WTC11 (cell line): Measurements from ENCODE around the gene HDX. TPM values are rescaled to one million over a fixed set of nuclear protein-coding genes. Genes with fewer than 3 reads are reported as not detected.

Experiments used
- ATAC-seq: fragments of 200-7000 bp; cut with Tn5 transposase; 2 replicates; pipeline ENCODE4 v1.10.0; 2021; ENCODE audit warnings: mild to moderate bottlenecking, moderate library complexity
- CTCF ChIA-PET: fragments of 300-600 bp; sonication (Branson Sonifier 250); formaldehyde crosslinking; loops from one replicate; lab custom pipeline; 2021; ENCODE audit warnings: antibody characterized with exemption; lab: Charles Lee
- POLR2A ChIA-PET: fragments of 350-600 bp; sonication (Branson Sonifier 250); formaldehyde crosslinking; loops from one replicate; lab custom pipeline; 2021; ENCODE audit warnings: antibody characterized with exemption; lab: Charles Lee
- DNase-seq: peaks from one replicate; pipeline ENCODE4 v3.0.0; 2021; ENCODE audit warnings: low spot score
- H3K27ac Mint-ChIP-seq: 2 replicates; pipeline ENCODE4 v1.8.0; 2021; ENCODE audit warnings: mixed read lengths
- H3K27me3 Mint-ChIP-seq: 2 replicates; pipeline ENCODE4 v1.8.0; 2021; ENCODE audit warnings: low read depth, mild to moderate bottlenecking, moderate library complexity, mixed read lengths
- H3K36me3 Mint-ChIP-seq: 2 replicates; pipeline ENCODE4 v1.8.0; 2021; ENCODE audit warnings: mixed read lengths
- H3K4me1 Mint-ChIP-seq: 2 replicates; pipeline ENCODE4 v1.8.0; 2022; ENCODE audit warnings: mixed read lengths
- H3K4me3 Mint-ChIP-seq: 2 replicates; pipeline ENCODE4 v1.8.0; 2021; ENCODE audit warnings: mild to moderate bottlenecking, moderate library complexity, mixed read lengths
- H3K9me3 Mint-ChIP-seq: 2 replicates; pipeline ENCODE4 v1.8.0; 2021; ENCODE audit warnings: mixed read lengths
- CBFB ChIP-seq: sonication (generic); formaldehyde crosslinking; IDR thresholded peaks from 2 replicates; pipeline ENCODE4 v1.8.1; 2022; ENCODE audit warnings: mild to moderate bottlenecking, low read depth, missing genetic modification reagents
- CREB1 ChIP-seq: sonication (generic); formaldehyde crosslinking; IDR thresholded peaks from 2 replicates; pipeline ENCODE4 v1.8.0; 2023; ENCODE audit warnings: mild to moderate bottlenecking, missing genetic modification reagents
- ESRRA ChIP-seq: sonication (generic); formaldehyde crosslinking; IDR thresholded peaks from 2 replicates; pipeline ENCODE4 v1.8.1; 2022; ENCODE audit warnings: mild to moderate bottlenecking, missing genetic modification reagents, borderline replicate concordance
- ETV6 ChIP-seq: sonication (generic); formaldehyde crosslinking; IDR thresholded peaks from 2 replicates; pipeline ENCODE4 v1.8.1; 2022; ENCODE audit warnings: mild to moderate bottlenecking, missing genetic modification reagents
- FOXJ3 ChIP-seq: sonication (generic); formaldehyde crosslinking; IDR thresholded peaks from 2 replicates; pipeline ENCODE4 v1.9.0; 2021; ENCODE audit warnings: missing genetic modification reagents, mild to moderate bottlenecking, borderline replicate concordance
- HMGA2 ChIP-seq: fragments of 250-450 bp; sonication (Bioruptor Pico); IDR thresholded peaks from 2 replicates; pipeline ENCODE4 v1.4.0; 2021; ENCODE audit warnings: mild to moderate bottlenecking, moderate library complexity
- MXD4 ChIP-seq: fragments of 250-450 bp; sonication (Bioruptor Pico); IDR thresholded peaks from 2 replicates; pipeline ENCODE4 v1.8.0; 2021; ENCODE audit warnings: mild to moderate bottlenecking, moderate library complexity, borderline replicate concordance
- NFATC4 ChIP-seq: fragments of 250-450 bp; sonication (Bioruptor Pico); IDR thresholded peaks from 2 replicates; pipeline ENCODE4 v1.9.0; 2021; ENCODE audit warnings: mild to moderate bottlenecking
- NFE2L1 ChIP-seq: sonication (generic); formaldehyde crosslinking; IDR thresholded peaks from 2 replicates; pipeline ENCODE4 v1.8.1; 2023; ENCODE audit warnings: missing genetic modification reagents
- NFYB ChIP-seq: sonication (generic); formaldehyde crosslinking; conservative IDR thresholded peaks from 2 replicates; pipeline ENCODE4 v1.8.0; 2022; ENCODE audit warnings: low read depth, missing genetic modification reagents
- NR1H2 ChIP-seq: sonication (generic); formaldehyde crosslinking; IDR thresholded peaks from 2 replicates; pipeline ENCODE4 v1.9.0; 2021; ENCODE audit warnings: mild to moderate bottlenecking, moderate library complexity, missing genetic modification reagents
- NR2C2 ChIP-seq: sonication (generic); formaldehyde crosslinking; IDR thresholded peaks from 2 replicates; pipeline ENCODE4 v1.8.0; 2022; ENCODE audit warnings: mild to moderate bottlenecking, missing genetic modification reagents
- NR3C1 ChIP-seq: sonication (generic); formaldehyde crosslinking; conservative IDR thresholded peaks from 2 replicates; pipeline ENCODE4 v1.8.1; 2023; ENCODE audit warnings: low read depth, mild to moderate bottlenecking, missing genetic modification reagents
- SMAD3 ChIP-seq: sonication (generic); formaldehyde crosslinking; IDR thresholded peaks from 2 replicates; pipeline ENCODE4 v1.8.0; 2022; ENCODE audit warnings: missing genetic modification reagents, mild to moderate bottlenecking, borderline replicate concordance
- SOX15 ChIP-seq: fragments of 250-450 bp; sonication (Bioruptor Pico); IDR thresholded peaks from 2 replicates; pipeline ENCODE4 v1.9.0; 2021; ENCODE audit warnings: mild to moderate bottlenecking
- TCF7 ChIP-seq: sonication (generic); formaldehyde crosslinking; IDR thresholded peaks from 2 replicates; pipeline ENCODE4 v1.8.0; 2022; ENCODE audit warnings: mild to moderate bottlenecking, low read depth, missing genetic modification reagents, moderate library complexity
- TEAD4 ChIP-seq: sonication (generic); formaldehyde crosslinking; IDR thresholded peaks from 2 replicates; pipeline ENCODE4 v1.8.0; 2022; ENCODE audit warnings: mild to moderate bottlenecking, missing genetic modification reagents
- ZNF219 ChIP-seq: sonication (generic); formaldehyde crosslinking; IDR thresholded peaks from 2 replicates; pipeline ENCODE4 v1.8.0; 2023; ENCODE audit warnings: missing genetic modification reagents, mild to moderate bottlenecking, borderline replicate concordance
- total RNA-seq: library from RNA; stranded (reverse); gene quantifications from 3 replicates; pipeline ENCODE4 v1.2.3, GENCODE V29; 2021
- TF ChIP-seq, protein P1 (sequence below): sonication (generic); formaldehyde crosslinking; IDR thresholded peaks from 2 replicates; pipeline ENCODE4 v1.8.1; 2022; ENCODE audit warnings: mild to moderate bottlenecking, moderate library complexity, missing genetic modification reagents
- TF ChIP-seq, protein P2 (sequence below): sonication (generic); formaldehyde crosslinking; IDR thresholded peaks from 2 replicates; pipeline ENCODE4 v1.8.1; 2023; ENCODE audit warnings: mild to moderate bottlenecking, moderate library complexity, missing genetic modification reagents
- TF ChIP-seq, protein P3 (sequence below): fragments of 200-600 bp; IDR thresholded peaks from 2 replicates; pipeline ENCODE4 v1.8.0; 2022; ENCODE audit warnings: antibody characterized with exemption
- TF ChIP-seq, protein P4 (sequence below): sonication (generic); formaldehyde crosslinking; IDR thresholded peaks from 2 replicates; pipeline ENCODE4 v1.8.0; 2022; ENCODE audit warnings: mild to moderate bottlenecking, missing genetic modification reagents
- TF ChIP-seq, protein P5 (sequence below): fragments of 250-450 bp; sonication (Bioruptor Pico); IDR thresholded peaks from 2 replicates; pipeline ENCODE4 v1.9.0; 2021; ENCODE audit warnings: mild to moderate bottlenecking
- TF ChIP-seq, protein P6 (sequence below): sonication (generic); formaldehyde crosslinking; IDR thresholded peaks from 2 replicates; pipeline ENCODE4 v1.8.1; 2023; ENCODE audit warnings: mild to moderate bottlenecking, missing genetic modification reagents, moderate library complexity
- TF ChIP-seq, protein P7 (sequence below): fragments of 250-450 bp; sonication (Bioruptor Pico); IDR thresholded peaks from 2 replicates; pipeline ENCODE4 v1.9.0; 2021; ENCODE audit warnings: moderate library complexity, mild to moderate bottlenecking, inconsistent platforms, borderline replicate concordance
- TF ChIP-seq, protein P8 (sequence below): sonication (generic); formaldehyde crosslinking; IDR thresholded peaks from 2 replicates; pipeline ENCODE4 v1.8.0; 2023; ENCODE audit warnings: mild to moderate bottlenecking, missing genetic modification reagents

Gene HDX
- total RNA-seq, 1 experiment from 2014 or later = 6.3 TPM

DNA sequence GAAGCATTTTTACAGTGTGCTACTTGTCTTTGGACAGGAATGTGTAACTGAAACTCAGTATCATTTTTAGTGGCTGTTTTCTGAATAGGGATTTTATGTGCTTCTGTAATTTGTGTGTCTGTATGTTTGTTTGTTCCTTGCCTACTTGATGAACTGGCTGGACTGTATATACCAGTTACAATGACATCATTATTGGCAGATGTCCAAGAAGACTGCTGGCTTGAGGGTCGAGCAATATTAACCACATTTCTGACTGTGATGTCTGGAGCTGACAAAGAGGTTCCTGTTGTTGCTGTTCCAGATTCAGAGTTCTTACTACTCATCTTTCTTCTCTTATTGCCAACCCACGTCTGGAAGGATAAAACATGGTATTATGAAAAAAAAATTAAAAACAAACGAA, 33.0 kb downstream of the HDX start (continued):
- TF ChIP-seq, protein P1, sequence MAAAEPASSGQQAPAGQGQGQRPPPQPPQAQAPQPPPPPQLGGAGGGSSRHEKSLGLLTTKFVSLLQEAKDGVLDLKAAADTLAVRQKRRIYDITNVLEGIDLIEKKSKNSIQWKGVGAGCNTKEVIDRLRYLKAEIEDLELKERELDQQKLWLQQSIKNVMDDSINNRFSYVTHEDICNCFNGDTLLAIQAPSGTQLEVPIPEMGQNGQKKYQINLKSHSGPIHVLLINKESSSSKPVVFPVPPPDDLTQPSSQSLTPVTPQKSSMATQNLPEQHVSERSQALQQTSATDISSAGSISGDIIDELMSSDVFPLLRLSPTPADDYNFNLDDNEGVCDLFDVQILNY = no peak
- no peak for TF ChIP-seq TEAD4 (CRISPR knock-in tag)
- no peak for TF ChIP-seq NFATC4
- TF ChIP-seq NR3C1 (CRISPR knock-in tag) = no peak
- no peak for TF ChIP-seq NR2C2 (CRISPR knock-in tag)
- no peak for TF ChIP-seq HMGA2 (CRISPR knock-in tag)
- TF ChIP-seq, protein P2, sequence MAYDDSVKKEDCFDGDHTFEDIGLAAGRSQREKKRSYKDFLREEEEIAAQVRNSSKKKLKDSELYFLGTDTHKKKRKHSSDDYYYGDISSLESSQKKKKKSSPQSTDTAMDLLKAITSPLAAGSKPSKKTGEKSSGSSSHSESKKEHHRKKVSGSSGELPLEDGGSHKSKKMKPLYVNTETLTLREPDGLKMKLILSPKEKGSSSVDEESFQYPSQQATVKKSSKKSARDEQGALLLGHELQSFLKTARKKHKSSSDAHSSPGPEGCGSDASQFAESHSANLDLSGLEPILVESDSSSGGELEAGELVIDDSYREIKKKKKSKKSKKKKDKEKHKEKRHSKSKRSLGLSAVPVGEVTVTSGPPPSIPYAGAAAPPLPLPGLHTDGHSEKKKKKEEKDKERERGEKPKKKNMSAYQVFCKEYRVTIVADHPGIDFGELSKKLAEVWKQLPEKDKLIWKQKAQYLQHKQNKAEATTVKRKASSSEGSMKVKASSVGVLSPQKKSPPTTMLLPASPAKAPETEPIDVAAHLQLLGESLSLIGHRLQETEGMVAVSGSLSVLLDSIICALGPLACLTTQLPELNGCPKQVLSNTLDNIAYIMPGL (CRISPR knock-in tag) = no peak
- TF ChIP-seq, protein P3, sequence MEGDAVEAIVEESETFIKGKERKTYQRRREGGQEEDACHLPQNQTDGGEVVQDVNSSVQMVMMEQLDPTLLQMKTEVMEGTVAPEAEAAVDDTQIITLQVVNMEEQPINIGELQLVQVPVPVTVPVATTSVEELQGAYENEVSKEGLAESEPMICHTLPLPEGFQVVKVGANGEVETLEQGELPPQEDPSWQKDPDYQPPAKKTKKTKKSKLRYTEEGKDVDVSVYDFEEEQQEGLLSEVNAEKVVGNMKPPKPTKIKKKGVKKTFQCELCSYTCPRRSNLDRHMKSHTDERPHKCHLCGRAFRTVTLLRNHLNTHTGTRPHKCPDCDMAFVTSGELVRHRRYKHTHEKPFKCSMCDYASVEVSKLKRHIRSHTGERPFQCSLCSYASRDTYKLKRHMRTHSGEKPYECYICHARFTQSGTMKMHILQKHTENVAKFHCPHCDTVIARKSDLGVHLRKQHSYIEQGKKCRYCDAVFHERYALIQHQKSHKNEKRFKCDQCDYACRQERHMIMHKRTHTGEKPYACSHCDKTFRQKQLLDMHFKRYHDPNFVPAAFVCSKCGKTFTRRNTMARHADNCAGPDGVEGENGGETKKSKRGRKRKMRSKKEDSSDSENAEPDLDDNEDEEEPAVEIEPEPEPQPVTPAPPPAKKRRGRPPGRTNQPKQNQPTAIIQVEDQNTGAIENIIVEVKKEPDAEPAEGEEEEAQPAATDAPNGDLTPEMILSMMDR = no peak
- no peak for TF ChIP-seq FOXJ3 (CRISPR knock-in tag)
- TF ChIP-seq, protein P4, sequence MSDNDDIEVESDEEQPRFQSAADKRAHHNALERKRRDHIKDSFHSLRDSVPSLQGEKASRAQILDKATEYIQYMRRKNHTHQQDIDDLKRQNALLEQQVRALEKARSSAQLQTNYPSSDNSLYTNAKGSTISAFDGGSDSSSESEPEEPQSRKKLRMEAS (CRISPR knock-in tag) = no peak
- no peak for TF ChIP-seq CREB1 (CRISPR knock-in tag)

DNA sequence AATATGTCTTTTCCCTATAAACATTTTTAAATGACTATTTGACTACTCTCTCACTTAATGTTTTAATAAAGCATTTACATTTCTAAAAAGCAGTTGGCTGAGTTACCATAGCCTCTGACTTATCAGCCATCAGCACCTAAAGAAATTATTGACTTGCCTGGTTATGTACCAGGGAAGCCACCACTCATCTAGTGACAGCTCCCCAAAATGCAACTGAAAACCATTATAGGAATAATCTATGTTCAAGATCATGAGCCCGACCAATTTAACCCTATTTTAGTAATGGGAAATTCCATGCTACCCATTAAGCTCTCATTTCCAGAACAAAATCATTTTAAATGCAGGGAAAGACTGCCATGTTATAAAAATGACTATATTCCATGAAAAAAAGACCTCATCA, 34.4 kb downstream of the HDX start:
- no peaks in the 10 kb centered on the region for H3K27me3 Mint-ChIP-seq
- peaks cover 27% of the 10 kb centered on the region for H3K36me3 Mint-ChIP-seq
- H3K4me1 Mint-ChIP-seq = no peaks in the 10 kb centered on the region
- no peak for ATAC-seq
- no peak overlapping the region for H3K27ac Mint-ChIP-seq
- ChIA-PET POLR2A (no interaction called here), CTCF (no interaction called here)
- H3K9me3 Mint-ChIP-seq = peaks cover 13% of the 10 kb centered on the region
- H3K4me3 Mint-ChIP-seq = no peak overlapping the region
- DNase-seq = no peak
- TF ChIP-seq NFYB (no peak), ETV6 (CRISPR knock-in tag) (no peak), NFATC4 (no peak), ESRRA (no peak), ZNF219 (CRISPR knock-in tag) (no peak), TCF7 (CRISPR knock-in tag) (no peak), MXD4 (no peak), SMAD3 (CRISPR knock-in tag) (no peak), SOX15 (no peak), CBFB (no peak), NR3C1 (CRISPR knock-in tag) (no peak), NR1H2 (no peak), NFE2L1 (CRISPR knock-in tag) (no peak)
- TF ChIP-seq, protein P5, sequence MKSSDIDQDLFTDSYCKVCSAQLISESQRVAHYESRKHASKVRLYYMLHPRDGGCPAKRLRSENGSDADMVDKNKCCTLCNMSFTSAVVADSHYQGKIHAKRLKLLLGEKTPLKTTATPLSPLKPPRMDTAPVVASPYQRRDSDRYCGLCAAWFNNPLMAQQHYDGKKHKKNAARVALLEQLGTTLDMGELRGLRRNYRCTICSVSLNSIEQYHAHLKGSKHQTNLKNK = no peak
- TF ChIP-seq, protein P6, sequence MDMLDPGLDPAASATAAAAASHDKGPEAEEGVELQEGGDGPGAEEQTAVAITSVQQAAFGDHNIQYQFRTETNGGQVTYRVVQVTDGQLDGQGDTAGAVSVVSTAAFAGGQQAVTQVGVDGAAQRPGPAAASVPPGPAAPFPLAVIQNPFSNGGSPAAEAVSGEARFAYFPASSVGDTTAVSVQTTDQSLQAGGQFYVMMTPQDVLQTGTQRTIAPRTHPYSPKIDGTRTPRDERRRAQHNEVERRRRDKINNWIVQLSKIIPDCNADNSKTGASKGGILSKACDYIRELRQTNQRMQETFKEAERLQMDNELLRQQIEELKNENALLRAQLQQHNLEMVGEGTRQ (CRISPR knock-in tag) = no peak
- TF ChIP-seq, protein P7, sequence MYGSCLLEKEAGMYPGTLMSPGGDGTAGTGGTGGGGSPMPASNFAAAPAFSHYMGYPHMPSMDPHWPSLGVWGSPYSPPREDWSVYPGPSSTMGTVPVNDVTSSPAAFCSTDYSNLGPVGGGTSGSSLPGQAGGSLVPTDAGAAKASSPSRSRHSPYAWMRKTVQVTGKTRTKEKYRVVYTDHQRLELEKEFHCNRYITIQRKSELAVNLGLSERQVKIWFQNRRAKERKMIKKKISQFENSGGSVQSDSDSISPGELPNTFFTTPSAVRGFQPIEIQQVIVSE (CRISPR knock-in tag) = no peak
- TF ChIP-seq, protein P3 = no peak
- TF ChIP-seq, protein P8, sequence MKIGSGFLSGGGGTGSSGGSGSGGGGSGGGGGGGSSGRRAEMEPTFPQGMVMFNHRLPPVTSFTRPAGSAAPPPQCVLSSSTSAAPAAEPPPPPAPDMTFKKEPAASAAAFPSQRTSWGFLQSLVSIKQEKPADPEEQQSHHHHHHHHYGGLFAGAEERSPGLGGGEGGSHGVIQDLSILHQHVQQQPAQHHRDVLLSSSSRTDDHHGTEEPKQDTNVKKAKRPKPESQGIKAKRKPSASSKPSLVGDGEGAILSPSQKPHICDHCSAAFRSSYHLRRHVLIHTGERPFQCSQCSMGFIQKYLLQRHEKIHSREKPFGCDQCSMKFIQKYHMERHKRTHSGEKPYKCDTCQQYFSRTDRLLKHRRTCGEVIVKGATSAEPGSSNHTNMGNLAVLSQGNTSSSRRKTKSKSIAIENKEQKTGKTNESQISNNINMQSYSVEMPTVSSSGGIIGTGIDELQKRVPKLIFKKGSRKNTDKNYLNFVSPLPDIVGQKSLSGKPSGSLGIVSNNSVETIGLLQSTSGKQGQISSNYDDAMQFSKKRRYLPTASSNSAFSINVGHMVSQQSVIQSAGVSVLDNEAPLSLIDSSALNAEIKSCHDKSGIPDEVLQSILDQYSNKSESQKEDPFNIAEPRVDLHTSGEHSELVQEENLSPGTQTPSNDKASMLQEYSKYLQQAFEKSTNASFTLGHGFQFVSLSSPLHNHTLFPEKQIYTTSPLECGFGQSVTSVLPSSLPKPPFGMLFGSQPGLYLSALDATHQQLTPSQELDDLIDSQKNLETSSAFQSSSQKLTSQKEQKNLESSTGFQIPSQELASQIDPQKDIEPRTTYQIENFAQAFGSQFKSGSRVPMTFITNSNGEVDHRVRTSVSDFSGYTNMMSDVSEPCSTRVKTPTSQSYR (CRISPR knock-in tag) = no peak
